Adrenal gland (tissue), 12 donors: Measurements from ENCODE around the gene TNS1. TPM values are rescaled to one million over a fixed set of nuclear protein-coding genes. Genes with fewer than 3 reads are reported as not detected.
"Not testable (repeated sequence)": the region's sequence is repeated elsewhere in the genome, so short reads cannot be mapped to it uniquely, and the experiment has no call there.

ENCODE experiments used
- DNase-seq, 7 donors: peaks; one replicate each; pipeline ENCODE4 v3.0.0-alpha.2; 2019 to 2020
- H3K27ac ChIP-seq, 5 donors: fragments of 200-600 bp; sonication (generic) in 4 of 5; 1 replicate in 3 of 5; 2 replicates in 2 of 5; pipeline versions ENCODE4 v1.5.1 to v1.8.0; 2016 to 2020; ENCODE audit warnings: mild to moderate bottlenecking in 1 of 5
- H3K27me3 ChIP-seq: fragments of 200-600 bp; 2 replicates; pipeline ENCODE4 v1.8.0; 2021
- H3K36me3 ChIP-seq, 2 donors: fragments of 200-600 bp; replicated peaks in 1 of 2; 1 replicate in 1 of 2; 2 replicates in 1 of 2; pipeline versions ENCODE4 v1.5.1 to v1.8.0; 2018 to 2022
- H3K4me1 ChIP-seq, 2 donors: fragments of 200-600 bp; replicated peaks in 1 of 2; 1 replicate in 1 of 2; 2 replicates in 1 of 2; pipeline versions ENCODE4 v1.5.1 to v1.8.0; 2018 to 2021
- H3K4me3 ChIP-seq, 4 donors: fragments of 200-600 bp; sonication (generic) in 3 of 4; one replicate each; pipeline ENCODE4 v1.5.1; 2016 to 2018
- H3K9me3 ChIP-seq, 3 donors: fragments of 200-600 bp; sonication (generic) in 1 of 3; replicated peaks in 1 of 3; 1 replicate in 2 of 3; 2 replicates in 1 of 3; pipeline versions ENCODE4 v1.5.1 to v1.8.0; 2016 to 2021
- POLR2A ChIP-seq, 2 donors: fragments of 450-650 bp; IDR thresholded peaks; one replicate each; pipeline ENCODE4 v1.6.1; 2017; ENCODE audit warnings: antibody characterized with exemption in 2 of 2, mild to moderate bottlenecking in 2 of 2, moderate library complexity in 1 of 2
- WGBS, 4 donors: extraction: QIAGEN DNeasy Blood & Tissue Kit in 2 of 4; methylation state at CpG; one replicate each; pipeline versions ENCODE4 v1.1.5 to v1.1.7; 2013 to 2017; 5-methylcytosine and 5-hydroxymethylcytosine counted together
- intact Hi-C, 2 donors: fragments of 100-400 bp; cut with DNase I; formaldehyde crosslinking; loops; one replicate each; pipeline versions ENCODE4 v1.14.1 to v1.15.0; 2022 to 2023
- polyA plus RNA-seq, 3 donors: library from polyadenylated mRNA; stranded (reverse); fragments of 200-250 nt in 2 of 3; fragments of 350-450 nt in 1 of 3; fragmentation: Illumina TruSeq in 1 of 3; extraction: RNeasy Lipid Tissue Mini Kit (QIAGEN cat#74804) in 1 of 3; gene quantifications; one replicate each; pipeline ENCODE4 v1.2.3, GENCODE V29; 2013 to 2014
- total RNA-seq, 9 donors: library from RNA; depleted of rRNA in 4 of 9; stranded (reverse); fragments of >200 nt in 4 of 9; fragments of 120-200 nt in 1 of 9; fragmentation: NEBNext Ultra II Directional in 1 of 9; extraction: Animal tissue kit (Norgen Biotek cat#: 25700) in 1 of 9; gene quantifications; one replicate each; pipeline versions ENCODE4 v1.1.0 to v1.2.4, GENCODE V29; 2013 to 2023
- TF ChIP-seq, protein P1 (sequence below), 6 experiments: fragments of 450-650 bp in 4 of 6; fragments of 200-600 bp in 2 of 6; sonication (generic) in 1 of 6; IDR thresholded peaks; 1 replicate in 5 of 6; 2 replicates in 1 of 6; pipeline versions ENCODE4 v1.5.1 to v1.8.0; 2016 to 2021; ENCODE audit warnings: antibody characterized with exemption in 6 of 6, mild to moderate bottlenecking in 2 of 6, moderate library complexity in 1 of 6
- donor health status: healthy with polysubstance abuse.
- donor health status: Bipolar disorder and iron deficiency.
- donor health status: DM: yes; HTN: yes; CAD: no.
- donor health status: DM: no; HTN: no; CAD: no.
- donor health status: DM: no; HTN: no; CAD: no.
- donor health status: DM: yes; HTN: yes; CAD: no.

TNS1 gene
- total and polyA plus RNA-seq, 12 donors: 34.1 to 341 (median 252) TPM

DNA sequence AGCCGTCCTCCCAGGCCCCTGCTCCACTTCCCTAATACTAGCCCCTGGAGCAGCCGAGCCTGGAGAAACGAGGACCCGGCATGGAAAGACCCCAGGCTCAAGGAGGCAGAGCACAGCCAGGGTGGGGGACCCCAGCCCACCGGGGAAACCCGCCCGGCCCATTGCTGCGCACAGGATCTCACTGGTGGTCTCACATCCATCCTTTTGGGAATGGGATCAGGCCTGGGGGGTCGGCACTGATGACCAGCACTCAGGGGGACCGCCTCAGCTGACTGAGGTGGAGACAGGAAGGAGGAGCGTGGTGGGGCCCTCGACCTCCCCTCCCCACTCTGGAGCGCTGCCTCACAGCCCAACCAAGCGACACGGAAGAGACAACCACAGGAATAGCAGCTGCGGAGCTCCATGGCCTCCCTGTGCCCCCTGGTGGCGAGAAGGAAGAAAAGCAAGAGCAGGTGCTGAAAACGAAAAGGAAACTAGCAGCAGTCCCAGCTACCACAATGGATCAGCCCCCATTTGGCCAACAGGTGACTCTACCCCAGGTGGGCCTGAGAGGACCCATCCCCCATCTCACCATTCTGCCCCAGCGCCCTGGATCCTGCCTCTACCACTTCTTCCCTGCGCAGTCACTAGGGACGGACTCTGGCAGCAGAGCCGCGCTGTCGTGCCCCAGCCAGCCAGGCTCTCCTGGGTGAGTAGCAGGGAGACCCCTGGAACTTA lies 31.9 kb upstream of the TNS1 start:
- H3K27ac ChIP-seq: peak overlapping the region in 1 of 5 donors; percentile 54
- WGBS, 4 donors: 24 to 33% (median 25%) methylated on average over 16 to 24 of the region's 24 CpGs
- peak in 1 of 2 donors; percentile 3 for TF ChIP-seq POLR2A (IDR thresholded peaks at IDR 0.05)
- TF ChIP-seq, protein P1, sequence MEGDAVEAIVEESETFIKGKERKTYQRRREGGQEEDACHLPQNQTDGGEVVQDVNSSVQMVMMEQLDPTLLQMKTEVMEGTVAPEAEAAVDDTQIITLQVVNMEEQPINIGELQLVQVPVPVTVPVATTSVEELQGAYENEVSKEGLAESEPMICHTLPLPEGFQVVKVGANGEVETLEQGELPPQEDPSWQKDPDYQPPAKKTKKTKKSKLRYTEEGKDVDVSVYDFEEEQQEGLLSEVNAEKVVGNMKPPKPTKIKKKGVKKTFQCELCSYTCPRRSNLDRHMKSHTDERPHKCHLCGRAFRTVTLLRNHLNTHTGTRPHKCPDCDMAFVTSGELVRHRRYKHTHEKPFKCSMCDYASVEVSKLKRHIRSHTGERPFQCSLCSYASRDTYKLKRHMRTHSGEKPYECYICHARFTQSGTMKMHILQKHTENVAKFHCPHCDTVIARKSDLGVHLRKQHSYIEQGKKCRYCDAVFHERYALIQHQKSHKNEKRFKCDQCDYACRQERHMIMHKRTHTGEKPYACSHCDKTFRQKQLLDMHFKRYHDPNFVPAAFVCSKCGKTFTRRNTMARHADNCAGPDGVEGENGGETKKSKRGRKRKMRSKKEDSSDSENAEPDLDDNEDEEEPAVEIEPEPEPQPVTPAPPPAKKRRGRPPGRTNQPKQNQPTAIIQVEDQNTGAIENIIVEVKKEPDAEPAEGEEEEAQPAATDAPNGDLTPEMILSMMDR (IDR thresholded peaks at IDR 0.05): peak; percentile 23 to 85 (median 64)
- intact Hi-C loops: loop anchor here (2.0 to 5.0 kb wide), 2 partner anchors 247 to 248 kb away; no protein-coding TSS in a partner anchor
- peak overlapping the region in 1 of 4 donors; percentile 41 for H3K4me3 ChIP-seq
- H3K9me3 ChIP-seq, H3K36me3 ChIP-seq, H3K4me1 ChIP-seq, H3K27me3 ChIP-seq: not testable (repeated sequence)
- DNase-seq: peak; percentile 56 to 87 (median 75)

DNA sequence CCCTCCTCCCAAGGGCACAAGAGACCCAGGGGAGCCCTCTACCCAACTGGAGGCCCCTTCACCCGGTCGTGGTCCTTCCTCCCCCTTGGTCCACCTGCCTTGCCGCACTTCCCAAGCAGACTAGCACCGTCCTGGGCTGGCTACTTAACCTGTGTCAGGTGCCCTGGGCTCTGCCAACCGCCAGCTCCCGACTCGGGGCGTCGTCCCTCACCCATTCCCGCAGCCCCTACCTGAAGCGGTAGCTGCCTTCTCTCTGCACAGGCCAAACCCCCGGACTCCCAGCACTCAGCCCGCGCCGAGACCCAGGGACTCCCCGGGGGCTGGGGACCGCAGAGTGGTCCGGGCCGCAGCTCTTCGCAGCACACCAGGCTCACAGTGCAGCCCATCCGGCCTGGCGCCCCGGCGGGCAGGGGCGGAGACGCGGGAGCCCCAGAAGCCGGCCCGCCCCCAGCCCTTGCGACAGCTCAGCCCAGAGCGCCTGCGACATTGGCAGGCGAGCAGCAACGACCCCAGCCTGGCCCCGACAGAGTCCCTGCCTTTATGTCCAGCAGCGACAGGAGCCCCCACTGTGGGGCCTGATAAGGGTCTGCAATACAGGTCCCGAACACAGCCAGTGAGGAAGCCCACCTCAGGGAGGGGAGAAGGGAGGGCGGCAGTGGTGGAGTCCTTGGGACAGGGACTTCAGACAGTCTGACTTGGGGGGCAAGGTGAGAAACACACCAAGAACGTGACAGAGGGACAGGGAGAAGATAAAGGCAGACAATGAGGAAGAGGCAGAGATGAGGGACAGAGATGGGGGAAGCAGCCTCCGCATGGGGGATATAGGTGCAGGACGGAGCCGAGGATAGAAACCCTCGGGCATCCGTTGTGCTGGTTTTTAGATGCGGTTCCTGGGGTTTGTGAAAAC lies 31.0 kb upstream of the TNS1 start:
- Histone ChIP-seq H3K27me3 (no peaks in the 10 kb centered on the region), H3K4me3 (no peak overlapping the region), H3K4me1 (peaks cover 0 to 4% of the 10 kb centered on the region in 2 donors), H3K36me3 (no peaks in the 10 kb centered on the region), H3K9me3 (no peaks in the 10 kb centered on the region), H3K27ac (peak overlapping the region in 1 of 5 donors; percentile 54)
- intact Hi-C loops: loop anchor here (1.0 to 5.0 kb wide), 3 partner anchors 89 to 247 kb away; no protein-coding TSS in a partner anchor
- DNase-seq: peak in 3 of 7 donors; percentile 12 to 56 (median 23)
- 56 to 57% (median 57%) methylated on average over 21 to 45 of the region's 45 CpGs for WGBS, 4 donors
- TF ChIP-seq POLR2A (IDR thresholded peaks at IDR 0.05): peak in 1 of 2 donors; percentile 29
- TF ChIP-seq, protein P1 (IDR thresholded peaks at IDR 0.05): no peak

DNA sequence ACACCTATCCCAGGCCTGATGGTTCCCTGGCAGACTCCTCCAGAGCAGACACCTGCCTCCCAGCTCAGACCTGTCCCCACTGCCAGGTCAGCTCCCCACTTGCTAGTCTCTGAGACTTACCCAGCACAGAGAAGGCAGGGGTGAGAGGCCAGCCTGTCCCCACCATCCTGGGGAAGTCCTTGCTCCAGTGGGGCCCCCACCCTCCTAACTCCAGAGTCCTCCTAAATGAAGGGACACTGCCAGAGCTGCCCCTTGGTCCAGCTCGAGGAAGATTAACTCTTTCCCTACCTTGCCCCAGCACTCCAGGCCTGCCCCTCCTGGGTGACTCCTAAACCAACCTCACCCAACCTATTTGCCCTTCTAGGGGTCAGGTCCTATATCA lies 30.4 kb upstream of the TNS1 start:
- Histone ChIP-seq H3K9me3 (no peaks in the 10 kb centered on the region), H3K36me3 (no peaks in the 10 kb centered on the region), H3K27ac (peak overlapping the region in 1 of 5 donors; percentile 54), H3K4me1 (peaks cover 0 to 4% of the 10 kb centered on the region in 2 donors), H3K4me3 (no peak overlapping the region), H3K27me3 (no peaks in the 10 kb centered on the region)
- DNase-seq: peak in 3 of 7 donors; percentile 5 to 53 (median 18)
- intact Hi-C loops: loop anchor here in 1 of 2 donors (1.0 to 5.0 kb wide), 2 partner anchors 88 to 246 kb away; no protein-coding TSS in a partner anchor
- WGBS, 4 donors: 48 to 71% (median 59%) methylated on average over 1 of the region's 1 CpG
- TF ChIP-seq, protein P1 (IDR thresholded peaks at IDR 0.05): no peak
- TF ChIP-seq POLR2A (IDR thresholded peaks at IDR 0.05): no peak
